ENCODE results near the gene ATXN3L.

Gene ATXN3L

DNA sequence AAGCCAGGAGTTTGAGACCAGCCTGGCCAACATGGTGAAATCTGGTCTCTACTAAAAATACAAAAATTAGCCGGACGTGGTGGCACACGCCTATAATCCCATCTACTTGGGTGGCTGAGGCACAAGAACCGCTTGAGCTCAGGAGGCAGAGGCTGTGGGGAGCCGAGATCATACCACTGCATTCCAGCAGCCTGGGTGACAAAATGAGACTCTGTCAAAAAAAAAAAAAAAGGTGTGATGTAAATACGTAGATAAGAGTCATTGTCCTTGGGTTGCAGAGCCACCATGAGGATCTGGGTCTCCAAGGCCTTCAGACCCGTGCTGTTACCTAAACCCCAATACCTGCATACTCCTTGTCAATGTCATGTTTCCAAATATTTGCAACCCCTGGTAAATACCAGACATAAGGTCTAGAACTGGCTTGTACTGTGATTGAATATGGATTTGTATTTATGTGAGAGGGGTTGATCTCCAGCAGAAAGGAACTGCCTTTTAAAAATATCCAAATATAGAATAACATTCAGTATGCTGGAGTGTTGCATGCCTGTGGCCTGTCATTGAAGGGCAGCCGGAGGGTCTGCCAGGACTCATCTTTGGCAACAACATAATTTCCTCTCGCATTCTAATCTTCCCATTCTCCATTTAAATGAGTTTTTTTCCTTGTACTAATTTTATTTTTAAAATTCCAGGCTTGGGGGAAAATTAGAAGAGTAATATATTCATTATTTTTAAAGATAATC, 40.4 kb downstream of the ATXN3L start:
- in situ Hi-C loops (cut with MboI; ENCODE audit: low sequenced_read_pairs, unreplicated experiment): no loop called here
- TF ChIP-seq, protein P1, sequence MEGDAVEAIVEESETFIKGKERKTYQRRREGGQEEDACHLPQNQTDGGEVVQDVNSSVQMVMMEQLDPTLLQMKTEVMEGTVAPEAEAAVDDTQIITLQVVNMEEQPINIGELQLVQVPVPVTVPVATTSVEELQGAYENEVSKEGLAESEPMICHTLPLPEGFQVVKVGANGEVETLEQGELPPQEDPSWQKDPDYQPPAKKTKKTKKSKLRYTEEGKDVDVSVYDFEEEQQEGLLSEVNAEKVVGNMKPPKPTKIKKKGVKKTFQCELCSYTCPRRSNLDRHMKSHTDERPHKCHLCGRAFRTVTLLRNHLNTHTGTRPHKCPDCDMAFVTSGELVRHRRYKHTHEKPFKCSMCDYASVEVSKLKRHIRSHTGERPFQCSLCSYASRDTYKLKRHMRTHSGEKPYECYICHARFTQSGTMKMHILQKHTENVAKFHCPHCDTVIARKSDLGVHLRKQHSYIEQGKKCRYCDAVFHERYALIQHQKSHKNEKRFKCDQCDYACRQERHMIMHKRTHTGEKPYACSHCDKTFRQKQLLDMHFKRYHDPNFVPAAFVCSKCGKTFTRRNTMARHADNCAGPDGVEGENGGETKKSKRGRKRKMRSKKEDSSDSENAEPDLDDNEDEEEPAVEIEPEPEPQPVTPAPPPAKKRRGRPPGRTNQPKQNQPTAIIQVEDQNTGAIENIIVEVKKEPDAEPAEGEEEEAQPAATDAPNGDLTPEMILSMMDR (IDR thresholded peaks at IDR 0.05; ENCODE audit: borderline replicate concordance, control extremely low read depth, extremely low read depth, insufficient read depth, missing control alignments): no peak
- no peak for DNase-seq (ENCODE audit: low spot score)

DNA sequence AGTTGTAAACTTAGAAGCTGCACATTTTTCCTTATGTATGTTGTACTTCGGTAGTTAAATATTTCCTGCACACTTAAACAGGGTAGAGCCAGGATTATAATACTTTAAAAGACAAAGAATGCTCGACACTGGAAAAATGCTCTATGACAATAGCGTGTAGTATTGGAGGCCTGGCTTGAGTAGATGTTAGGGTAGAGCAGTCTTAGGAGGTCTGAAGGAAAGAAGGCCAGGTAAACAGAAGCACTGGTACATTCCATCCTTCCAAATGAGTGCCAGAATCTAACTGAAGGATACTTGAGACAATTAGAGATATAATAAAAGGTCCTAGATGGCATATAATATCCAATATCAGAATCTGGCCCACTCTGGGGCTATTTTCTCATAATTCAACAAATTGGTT, 42.3 kb downstream of the ATXN3L start:
- in situ Hi-C loops (cut with MboI; ENCODE audit: low sequenced_read_pairs, unreplicated experiment): no loop called here
- TF ChIP-seq, protein P1 (IDR thresholded peaks at IDR 0.05; ENCODE audit: borderline replicate concordance, control extremely low read depth, extremely low read depth, insufficient read depth, missing control alignments): no peak
- DNase-seq (ENCODE audit: low spot score): no peak

DNA sequence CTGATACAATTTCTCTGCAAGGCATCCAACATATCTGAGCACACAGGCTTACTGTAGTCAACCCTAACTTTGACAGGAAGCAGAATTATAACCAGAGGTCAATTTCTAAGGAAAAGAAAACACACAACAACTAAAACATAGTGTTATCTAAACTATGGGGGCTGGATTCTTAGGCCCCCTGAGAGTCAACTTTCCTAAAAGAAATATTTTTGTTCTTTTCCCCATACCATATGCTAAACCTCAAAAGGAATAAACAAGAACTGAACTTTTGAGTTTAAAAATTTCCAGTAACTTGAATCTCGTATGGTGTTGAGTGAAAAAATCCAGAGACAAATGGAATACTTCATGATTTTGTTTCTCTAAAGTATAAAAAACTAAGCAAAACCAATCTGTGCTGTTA, 42.9 kb downstream of the ATXN3L start:
- TF ChIP-seq, protein P1 (IDR thresholded peaks at IDR 0.05; ENCODE audit: borderline replicate concordance, control extremely low read depth, extremely low read depth, insufficient read depth, missing control alignments): no peak
- no peak for DNase-seq (ENCODE audit: low spot score)
- in situ Hi-C loops (cut with MboI; ENCODE audit: low sequenced_read_pairs, unreplicated experiment): no loop called here

DNA sequence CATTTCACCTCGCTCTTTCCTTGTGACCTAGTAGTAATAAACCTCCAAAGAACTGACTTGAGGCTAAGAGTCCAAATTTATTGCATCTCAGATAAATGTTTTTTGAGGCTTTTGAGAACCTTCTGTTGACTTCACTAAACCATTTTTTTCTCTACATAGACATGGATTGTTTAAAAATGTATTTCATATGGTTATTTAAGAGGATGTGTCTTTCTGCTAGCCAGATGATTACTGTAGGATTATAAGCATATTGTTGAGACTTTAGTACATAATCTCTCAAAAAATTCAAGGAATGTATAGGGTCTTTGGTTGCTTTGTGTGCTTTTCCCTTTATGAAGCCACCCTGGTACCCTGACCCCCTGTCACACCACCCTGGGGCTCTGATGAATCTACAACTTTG, 44.8 kb downstream of the ATXN3L start:
- TF ChIP-seq, protein P1 (IDR thresholded peaks at IDR 0.05; ENCODE audit: borderline replicate concordance, control extremely low read depth, extremely low read depth, insufficient read depth, missing control alignments): no peak
- in situ Hi-C loops (cut with MboI; ENCODE audit: low sequenced_read_pairs, unreplicated experiment): no loop called here
- DNase-seq (ENCODE audit: low spot score): no peak

DNA sequence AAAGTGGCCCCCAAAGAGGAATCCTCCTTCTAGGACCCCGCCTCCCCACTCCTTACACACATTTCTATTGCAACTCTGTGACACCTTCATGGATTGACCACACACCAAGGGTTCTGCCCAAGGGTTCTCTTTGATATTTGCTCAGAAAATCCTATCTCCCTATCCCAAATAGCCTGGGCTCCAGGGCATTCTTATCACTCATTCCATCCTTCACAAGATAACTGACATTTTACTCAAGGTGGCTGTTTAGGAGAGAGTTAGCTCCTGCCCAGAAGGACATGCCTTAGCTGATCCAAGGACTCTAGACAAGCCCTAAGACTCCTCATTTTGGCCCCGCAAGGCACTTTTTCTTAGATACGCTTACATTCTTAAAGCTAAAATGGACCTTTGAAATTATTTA, 47.4 kb downstream of the ATXN3L start:
- in situ Hi-C loops (cut with MboI; ENCODE audit: low sequenced_read_pairs, unreplicated experiment): loop anchor here (25.0 kb wide), 1 partner anchor 285 kb away; the partner anchor contains the start of gene TMSB4X
- TF ChIP-seq, protein P1 (IDR thresholded peaks at IDR 0.05; ENCODE audit: borderline replicate concordance, control extremely low read depth, extremely low read depth, insufficient read depth, missing control alignments): no peak
- no peak for DNase-seq (ENCODE audit: low spot score)

DNA sequence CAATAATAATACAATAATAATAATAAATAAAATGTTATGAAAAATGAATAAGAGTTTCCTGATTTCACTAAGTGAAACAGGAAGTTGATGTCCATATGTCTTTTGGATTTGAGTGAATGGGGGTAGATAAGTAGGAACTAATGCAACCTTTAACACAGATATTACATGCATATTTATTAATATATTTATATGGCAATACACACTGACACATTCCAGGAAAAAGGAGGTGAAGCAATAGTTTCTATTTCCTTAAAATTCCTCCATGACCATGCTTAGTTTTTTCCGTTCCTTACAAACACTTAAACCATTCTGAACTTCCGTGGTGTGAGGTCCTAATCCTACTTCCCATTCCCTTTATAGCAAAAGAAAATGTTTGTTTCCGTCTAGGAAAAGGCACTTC, 48.3 kb downstream of the ATXN3L start:
- DNase-seq (ENCODE audit: low spot score): no peak
- TF ChIP-seq, protein P1 (IDR thresholded peaks at IDR 0.05; ENCODE audit: borderline replicate concordance, control extremely low read depth, extremely low read depth, insufficient read depth, missing control alignments): no peak
- in situ Hi-C loops (cut with MboI; ENCODE audit: low sequenced_read_pairs, unreplicated experiment): loop anchor here (25.0 kb wide), 1 partner anchor 284 kb away; the partner anchor contains the start of gene TMSB4X
